Stimulated activated CD4-positive, alpha-beta T cell treated with anti-CD3 and anti-CD28 coated beads, Interleukin-4, amount 100 ng/mL, for 1 hour (primary cell): Measurements from ENCODE around the gene GPR62.

Experiments
- DNase-seq: peaks from one replicate; pipeline ENCODE4 v3.0.0-alpha.2; 2020

Gene GPR62

DNA sequence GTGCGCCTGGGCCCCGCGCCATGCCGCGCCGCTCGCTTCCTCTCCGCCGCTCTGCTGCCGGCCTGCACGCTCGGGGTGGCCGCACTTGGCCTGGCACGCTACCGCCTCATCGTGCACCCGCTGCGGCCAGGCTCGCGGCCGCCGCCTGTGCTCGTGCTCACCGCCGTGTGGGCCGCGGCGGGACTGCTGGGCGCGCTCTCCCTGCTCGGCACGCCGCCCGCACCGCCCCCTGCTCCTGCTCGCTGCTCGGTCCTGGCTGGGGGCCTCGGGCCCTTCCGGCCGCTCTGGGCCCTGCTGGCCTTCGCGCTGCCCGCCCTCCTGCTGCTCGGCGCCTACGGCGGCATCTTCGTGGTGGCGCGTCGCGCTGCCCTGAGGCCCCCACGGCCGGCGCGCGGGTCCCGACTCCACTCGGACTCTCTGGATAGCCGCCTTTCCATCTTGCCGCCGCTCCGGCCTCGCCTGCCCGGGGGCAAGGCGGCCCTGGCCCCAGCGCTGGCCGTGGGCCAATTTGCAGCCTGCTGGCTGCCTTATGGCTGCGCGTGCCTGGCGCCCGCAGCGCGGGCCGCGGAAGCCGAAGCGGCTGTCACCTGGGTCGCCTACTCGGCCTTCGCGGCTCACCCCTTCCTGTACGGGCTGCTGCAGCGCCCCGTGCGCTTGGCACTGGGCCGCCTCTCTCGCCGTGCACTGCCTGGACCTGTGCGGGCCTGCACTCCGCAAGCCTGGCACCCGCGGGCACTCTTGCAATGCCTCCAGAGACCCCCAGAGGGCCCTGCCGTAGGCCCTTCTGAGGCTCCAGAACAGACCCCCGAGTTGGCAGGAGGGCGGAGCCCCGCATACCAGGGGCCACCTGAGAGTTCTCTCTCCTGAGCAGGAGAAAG, 951 bp downstream of the GPR62 start:
- peak; percentile 43 for DNase-seq

- no peak for DNase-seq
These were observed 2.5 kb downstream of the GPR62 start for GRCh38 chr3:51957520-51958205.

GRCh38 chr3:51958603-51959521, 3.7 kb downstream of the GPR62 start:
- DNase-seq = no peak

DNA sequence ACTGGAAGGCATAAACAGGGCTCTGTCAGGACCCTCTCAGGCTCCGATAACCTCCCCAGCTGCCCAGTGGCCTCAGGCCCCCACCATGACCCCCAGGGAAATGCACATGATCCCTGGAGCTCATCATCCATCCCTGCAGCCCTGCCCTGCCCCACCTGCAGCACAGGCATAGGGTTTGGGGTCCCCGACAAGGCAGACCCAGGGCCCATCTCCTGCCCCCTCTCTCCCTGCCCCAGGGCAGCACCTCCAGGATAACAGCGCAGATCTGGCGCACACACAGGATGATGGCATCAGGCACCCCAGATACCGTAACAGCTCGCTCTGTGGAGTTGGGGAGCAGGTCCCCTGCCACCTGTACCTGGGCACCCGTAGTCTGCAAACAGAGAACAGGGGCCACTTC, 4.5 kb downstream of the GPR62 start:
- no peak for DNase-seq

GRCh38 chr3:51960386-51960785, 5.2 kb downstream of the GPR62 start:
- no peak for DNase-seq

GRCh38 chr3:51961011-51961410, 5.8 kb downstream of the GPR62 start:
- no peak for DNase-seq

DNA sequence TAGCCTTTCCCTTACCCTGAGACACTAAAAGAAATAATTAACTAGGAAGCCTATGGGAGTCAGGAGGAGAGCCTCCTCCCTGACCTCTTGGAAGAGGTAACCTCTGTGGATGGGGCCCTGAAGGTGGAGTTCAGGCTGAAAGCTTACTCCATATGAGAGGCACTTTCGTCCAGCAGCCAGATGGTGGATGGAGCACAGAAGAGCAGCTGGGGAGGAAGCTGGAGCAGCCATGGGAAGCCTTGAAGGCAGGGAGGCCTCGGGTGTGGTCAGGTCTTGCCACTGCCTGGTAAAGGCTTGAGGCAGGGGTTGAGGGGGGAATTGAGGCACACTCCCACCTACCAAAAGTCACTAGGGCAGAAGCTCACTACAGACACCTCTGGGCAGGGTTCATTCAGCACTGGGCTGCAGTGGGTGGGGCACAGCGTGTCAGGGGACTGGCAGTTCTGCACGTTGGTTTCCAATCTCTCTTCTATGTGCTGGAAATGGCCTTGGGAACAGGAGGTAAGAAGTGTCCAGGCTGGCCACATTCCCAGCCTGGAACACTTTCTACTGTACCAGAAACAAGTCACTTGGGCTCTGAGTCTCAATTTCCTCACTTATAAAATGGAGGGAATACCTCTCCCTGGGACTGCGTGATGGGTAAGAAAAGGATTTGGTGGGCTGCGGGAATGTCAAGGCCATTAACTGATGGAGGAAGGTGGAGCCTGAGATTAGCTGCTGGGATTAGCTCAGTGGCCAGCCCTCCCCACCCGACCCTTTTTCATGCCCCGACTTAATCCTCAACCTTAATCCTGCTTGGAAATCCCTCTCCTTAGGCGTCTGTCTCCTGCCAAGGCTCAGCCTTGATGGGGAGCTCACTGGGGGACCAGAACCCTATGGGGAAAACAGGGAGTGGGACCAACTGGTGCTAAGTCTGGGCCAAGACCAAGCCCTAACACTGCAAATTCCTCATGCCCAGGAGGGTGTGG, 6.7 kb downstream of the GPR62 start:
- DNase-seq = no peak

DNA sequence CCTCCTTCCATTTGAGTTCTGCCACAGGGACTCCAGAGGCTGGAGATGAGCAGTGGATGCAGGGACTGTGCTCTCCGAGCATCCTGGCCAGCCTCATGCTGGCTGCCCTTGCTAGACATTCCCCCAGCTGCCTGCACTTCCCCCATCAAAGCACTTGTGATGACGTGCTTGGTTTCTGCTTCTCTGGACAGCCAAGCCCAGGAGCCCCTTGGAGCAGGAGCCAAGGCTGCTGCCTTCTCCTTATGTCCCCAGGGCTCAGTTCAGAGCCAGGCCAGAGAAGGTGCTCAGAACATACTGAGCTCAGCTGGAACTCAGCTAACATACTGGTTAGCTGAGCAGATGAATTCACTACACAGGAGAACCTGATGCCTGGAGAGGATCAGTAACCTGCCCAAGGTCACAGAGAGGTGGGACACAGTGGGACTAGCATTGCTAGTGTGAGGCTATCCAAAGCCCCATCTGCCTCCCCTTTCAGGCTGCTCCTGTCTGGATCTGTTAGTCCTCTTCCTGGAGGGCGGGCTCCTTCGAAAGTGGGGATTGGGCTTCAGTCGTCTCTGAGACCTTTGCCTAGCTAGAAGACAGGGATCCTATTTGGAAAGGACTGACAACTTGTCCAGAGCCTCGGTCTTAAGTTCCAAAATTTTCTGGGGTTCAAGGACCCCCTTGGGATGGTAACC, 7.8 kb downstream of the GPR62 start:
- DNase-seq = no peak

DNA sequence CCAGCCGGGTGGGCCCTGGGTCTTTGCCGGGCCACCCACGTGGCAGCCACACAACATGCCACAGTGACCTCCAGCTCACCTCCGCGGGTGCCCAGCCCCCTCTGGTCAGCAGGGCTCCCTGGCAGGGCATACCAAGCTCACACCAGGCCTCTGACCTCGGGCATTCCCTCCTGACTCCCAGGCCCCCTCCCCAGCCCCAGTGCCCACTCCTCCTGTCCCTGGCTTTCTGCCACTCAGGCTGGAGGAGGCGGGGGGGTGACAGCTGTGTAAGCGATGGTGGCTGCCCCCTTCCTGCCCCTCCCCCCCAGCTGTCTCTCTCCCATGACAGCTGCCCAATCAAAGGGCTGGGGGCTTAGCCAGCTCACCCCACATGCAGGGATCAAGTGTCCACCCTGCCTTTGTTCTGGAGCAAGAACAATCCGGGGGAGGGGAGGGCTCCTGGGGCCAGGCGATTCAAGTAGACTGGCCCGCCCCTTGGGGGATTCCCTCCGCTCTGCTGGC, 8.8 kb downstream of the GPR62 start:
- DNase-seq = no peak

DNA sequence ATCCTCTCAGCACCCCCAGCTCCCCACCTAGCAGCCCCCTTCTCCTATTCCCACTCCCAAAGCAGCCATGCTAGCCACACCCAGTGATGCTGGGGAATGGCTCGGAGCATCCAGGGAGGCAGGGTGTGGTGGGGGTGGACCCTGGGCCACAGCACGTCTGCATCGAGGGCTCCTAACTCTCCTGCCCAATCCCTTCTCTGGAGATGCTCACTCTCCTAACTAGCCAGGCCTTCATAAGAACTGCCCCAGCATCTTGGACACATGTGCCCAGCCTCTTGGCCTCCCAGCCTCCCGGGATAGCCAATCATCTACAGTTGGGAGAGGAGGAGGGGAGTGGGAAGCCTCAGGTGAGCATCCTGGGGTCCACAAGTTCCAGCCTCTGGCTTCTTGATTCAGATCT, 9.3 kb downstream of the GPR62 start:
- DNase-seq = no peak

DNA sequence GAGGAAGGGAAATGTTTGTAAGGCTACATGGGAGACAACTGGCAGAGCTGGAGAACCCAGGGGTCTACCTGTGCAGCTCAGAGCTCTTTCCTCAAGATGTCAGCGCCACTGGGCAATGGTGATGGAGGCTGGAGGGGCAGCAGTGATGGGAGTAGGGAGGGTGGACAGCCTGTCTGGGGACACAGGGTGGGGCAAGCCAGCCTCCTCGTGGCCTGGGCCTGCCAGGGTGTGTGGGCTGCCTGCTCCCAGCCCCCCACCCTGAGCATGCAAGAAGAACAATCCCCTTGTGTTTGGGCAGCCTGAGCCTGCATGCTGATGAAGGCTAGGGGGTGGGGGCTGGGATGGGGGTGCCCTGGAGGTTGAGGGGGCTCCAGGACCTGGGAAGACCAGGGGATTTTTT, 10.8 kb downstream of the GPR62 start:
- no peak for DNase-seq

DNA sequence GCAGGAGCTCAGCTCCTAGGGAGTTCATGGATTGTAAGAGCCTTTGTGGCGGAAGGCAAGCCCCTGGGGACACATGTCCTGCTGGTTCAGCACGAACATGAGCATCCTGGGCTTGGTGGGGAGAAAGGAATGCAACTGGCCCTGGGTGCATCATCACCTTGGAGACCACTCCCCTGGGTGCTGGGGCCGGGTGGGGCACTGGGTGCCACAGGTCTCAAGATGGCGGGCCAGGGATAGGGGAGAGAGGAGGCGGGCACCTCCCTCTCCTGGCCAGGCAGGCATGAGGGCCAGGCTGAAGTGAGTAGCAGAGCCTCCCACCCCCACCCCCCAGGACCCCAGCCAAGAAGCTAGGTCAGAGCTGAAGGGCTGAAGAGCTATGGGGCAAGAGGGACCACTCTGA, 11.3 kb downstream of the GPR62 start:
- DNase-seq = no peak

GRCh38 chr3:51966922-51967383, 11.8 kb downstream of the GPR62 start:
- DNase-seq = no peak

- peak; percentile 47 for DNase-seq
These were observed 12.4 kb downstream of the GPR62 start, which contains the start of gene PCBP4 for GRCh38 chr3:51967384-51968169. Gene PCBP4, minus strand, starts transcription at chr3:51967454. Its CDS starts 6,214 bp downstream, at chr3:51961240.

DNA sequence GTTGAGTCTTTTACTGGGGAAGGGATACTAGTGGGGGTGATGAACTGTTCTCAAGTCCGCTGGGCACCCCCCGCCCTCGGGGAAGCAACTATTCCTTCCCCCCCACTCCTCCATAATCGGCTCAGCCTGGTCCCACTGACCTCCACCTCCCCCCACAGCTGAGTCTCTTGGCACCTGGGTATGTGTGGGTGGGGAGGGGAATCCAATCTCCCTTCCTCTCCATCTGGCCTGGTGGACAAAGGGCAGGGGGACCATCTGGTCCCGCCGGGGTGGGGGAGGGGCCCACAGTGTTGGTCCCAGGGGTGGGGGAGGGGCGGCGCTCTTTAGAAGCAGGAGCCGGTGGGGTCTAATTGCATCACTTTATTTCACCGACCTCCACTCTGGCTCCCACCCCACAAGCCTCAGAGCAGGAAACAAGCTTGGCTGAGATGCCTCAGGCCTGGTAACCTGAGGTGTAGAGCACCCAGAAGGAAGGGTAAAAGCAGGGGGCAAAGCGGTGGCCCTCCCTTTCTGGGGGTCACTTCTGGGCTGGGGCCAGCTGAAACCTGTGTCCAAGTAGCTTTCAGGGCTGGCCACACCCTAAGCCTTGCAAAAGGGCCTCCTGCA, 13.1 kb downstream of the GPR62 start:
- DNase-seq = no peak

DNA sequence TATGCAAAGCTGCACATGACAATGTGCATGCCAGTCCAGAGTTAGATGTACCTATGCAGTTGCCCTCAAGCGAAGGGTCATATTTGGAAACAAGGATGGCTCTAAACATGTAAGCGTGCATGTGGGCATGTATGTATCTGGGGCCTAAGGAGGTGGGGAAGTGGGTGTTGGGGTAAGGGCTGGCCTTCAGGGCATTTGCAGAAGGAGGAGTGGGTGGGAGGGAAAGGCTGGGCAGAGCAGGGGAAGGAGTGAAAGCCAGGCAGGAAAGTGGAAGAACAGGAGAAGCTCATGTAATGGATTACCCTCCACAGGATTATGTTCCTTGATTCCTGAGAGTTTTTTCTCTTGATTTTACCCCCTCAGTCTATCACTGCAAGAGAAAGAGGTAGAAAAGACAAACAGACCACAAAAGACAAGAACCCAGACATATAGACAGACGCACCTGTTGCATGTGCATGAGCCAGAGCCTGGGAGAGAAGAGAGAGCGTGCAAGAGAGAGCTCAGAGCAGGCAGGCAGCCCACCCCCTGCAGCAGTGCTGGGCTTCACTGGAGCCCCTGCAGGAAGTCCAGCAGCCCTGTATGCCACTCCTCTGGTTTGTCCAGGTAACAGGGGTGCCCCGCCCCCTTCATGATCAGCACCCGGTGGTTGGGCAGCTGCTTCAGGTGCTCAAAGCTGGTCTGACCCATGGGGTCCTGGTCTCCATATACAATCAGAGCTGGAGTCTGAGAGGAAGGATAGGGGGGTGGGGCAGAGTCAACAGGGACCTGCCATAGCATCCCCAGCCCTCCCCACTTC, 13.9 kb downstream of the GPR62 start:
- no peak for DNase-seq

DNA sequence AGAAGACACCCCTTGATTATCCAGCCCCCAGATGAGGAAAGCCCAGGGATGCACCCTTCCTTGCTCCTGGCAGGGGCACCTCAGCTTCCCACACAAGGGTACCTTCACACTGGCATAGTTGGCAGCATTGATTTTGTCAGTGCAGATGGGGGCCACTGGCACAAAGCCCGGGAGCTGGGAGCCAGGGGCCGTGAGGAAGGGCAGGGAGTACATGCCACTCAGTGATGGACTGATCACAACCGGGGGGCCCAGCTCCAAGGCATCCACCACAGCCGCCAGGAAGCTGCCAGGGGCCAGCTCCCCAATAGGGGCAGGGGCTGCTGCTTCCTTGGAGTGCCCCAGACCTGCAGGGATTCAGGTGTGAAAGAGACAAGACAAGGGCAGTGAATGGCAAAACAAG, 14.7 kb downstream of the GPR62 start:
- no peak for DNase-seq

GRCh38 chr3:51970606-51971300, 15.6 kb downstream of the GPR62 start:
- no peak for DNase-seq
